Fibroblast of villous mesenchyme (primary cell): ENCODE results near the gene CEP170. TPM values are rescaled to one million over a fixed set of nuclear protein-coding genes. Genes with fewer than 3 reads are reported as not detected.
A peak's percentile ranks its signal among the peaks of the same experiment; 100 is the strongest.

ENCODE experiments used
- DNase-seq: peaks from one replicate; pipeline ENCODE4 v3.0.0-alpha.2; 2010; ENCODE audit warnings: low read depth
- H3K4me3 ChIP-seq: 2 replicates; pipeline ENCODE4 v1.5.1; 2011; ENCODE audit warnings: low read depth, mild to moderate bottlenecking, low read length
- CTCF ChIP-seq: IDR thresholded peaks from 2 replicates; pipeline ENCODE4 v1.5.1; 2012; ENCODE audit warnings: low read depth, mild to moderate bottlenecking, low read length; ENCODE audit not compliant: insufficient read depth
- total RNA-seq: library from RNA; depleted of rRNA; stranded (reverse); fragments of >200 nt; gene quantifications from 2 replicates; pipeline ENCODE4 v1.2.3, GENCODE V29; 2012

CEP170 gene
- total RNA-seq, 1 donor = 114 TPM

- peak; percentile 100 for DNase-seq
- H3K4me3 ChIP-seq = peak within 1 kb of the TSS; percentile 85
- TF ChIP-seq CTCF = no peak
Measured at GRCh38 chr1:243255791-243256512, 871 bp upstream of the CEP170 start, which contains the start of gene SDCCAG8. SDCCAG8 (plus strand) TSS chr1:243256041; CDS start chr1:243256174, 133 bp downstream.

GRCh38 chr1:243254233-243254926 lies 701 bp downstream of the CEP170 start:
- no peak for TF ChIP-seq CTCF
- DNase-seq = peak; percentile 64
- H3K4me3 ChIP-seq = peak overlapping the region; percentile 85

GRCh38 chr1:243253926-243254232 lies 1.2 kb downstream of the CEP170 start:
- peak overlapping the region; percentile 85 for H3K4me3 ChIP-seq
- DNase-seq = no peak
- TF ChIP-seq CTCF = no peak

- no peak for DNase-seq
- no peak for TF ChIP-seq CTCF
- H3K4me3 ChIP-seq = peak overlapping the region; percentile 85
Measured at GRCh38 chr1:243253211-243253925, 1.7 kb downstream of the CEP170 start.

- DNase-seq = no peak
- no peak for TF ChIP-seq CTCF
- peak overlapping the region; percentile 85 for H3K4me3 ChIP-seq
Measured at GRCh38 chr1:243251539-243251938, 3.5 kb downstream of the CEP170 start.

- no peak overlapping the region for H3K4me3 ChIP-seq
- no peak for TF ChIP-seq CTCF
- no peak for DNase-seq
Measured at GRCh38 chr1:243250102-243250501, 5.0 kb downstream of the CEP170 start.
